Right cardiac atrium (tissue), 5 donors: ENCODE results near the gene CRIP3. TPM values are rescaled to one million over a fixed set of nuclear protein-coding genes. Genes with fewer than 3 reads are reported as not detected.

Experiments used
- ATAC-seq, 2 donors: fragments of 200-7000 bp; cut with Tn5 transposase; one replicate each; pipeline versions ENCODE4 v1.8.0 to v1.9.1; 2020; ENCODE audit warnings: moderate library complexity in 2 of 2, mild to moderate bottlenecking in 1 of 2
- DNase-seq, 3 donors: peaks; one replicate each; pipeline ENCODE4 v3.0.0-alpha.2; 2020
- H3K27ac ChIP-seq: one replicate; pipeline ENCODE4 v1.5.1; 2013; ENCODE audit warnings: mild to moderate bottlenecking, low read length, control low read depth, moderate library complexity
- H3K27me3 ChIP-seq: one replicate; pipeline ENCODE4 v1.6.1; 2013; ENCODE audit not compliant: control insufficient read depth, insufficient read depth
- H3K4me1 ChIP-seq: one replicate; pipeline ENCODE4 v1.6.1; 2013; ENCODE audit warnings: low read length; ENCODE audit not compliant: control insufficient read depth, insufficient read depth
- H3K4me3 ChIP-seq: one replicate; pipeline ENCODE4 v1.5.1; 2013; ENCODE audit warnings: low read length, control low read depth
- H3K9me3 ChIP-seq: one replicate; pipeline ENCODE4 v1.6.1; 2013; ENCODE audit warnings: low read length; ENCODE audit not compliant: control insufficient read depth
- WGBS: extraction: QIAGEN DNeasy Blood & Tissue Kit; methylation state at CpG from one replicate; pipeline ENCODE4 v1.1.7; 2013; 5-methylcytosine and 5-hydroxymethylcytosine counted together
- intact Hi-C, 4 donors: fragments of 100-400 bp; cut with DNase I; formaldehyde crosslinking; loops; one replicate each; pipeline versions ENCODE4 v1.11.0 to v1.14.0; 2022 to 2023
- polyA plus RNA-seq: library from polyadenylated mRNA; stranded (reverse); fragments of 200-250 nt; gene quantifications from one replicate; pipeline ENCODE4 v1.2.3, GENCODE V29; 2013
- total RNA-seq, 4 donors: library from RNA; stranded (reverse); fragmentation: NEBNext Ultra II Directional; extraction: Animal tissue kit (Norgen Biotek cat#: 25700); gene quantifications; one replicate each; pipeline ENCODE4 v1.2.1, GENCODE V29; 2021
- donor health status: healthy with polysubstance abuse.
- donor health status: DM: no; HTN: yes; CAD: no.
- donor health status: DM: no; HTN: no; CAD: no.
- donor health status: DM: no; HTN: yes; CAD: no; lungs with severe emphysema.
- donor health status: DM: yes; HTN: yes; CAD: no.

CRIP3 gene
- total and polyA plus RNA-seq, 5 donors: 1.5 to 3.4 (median 2.6) TPM

DNA sequence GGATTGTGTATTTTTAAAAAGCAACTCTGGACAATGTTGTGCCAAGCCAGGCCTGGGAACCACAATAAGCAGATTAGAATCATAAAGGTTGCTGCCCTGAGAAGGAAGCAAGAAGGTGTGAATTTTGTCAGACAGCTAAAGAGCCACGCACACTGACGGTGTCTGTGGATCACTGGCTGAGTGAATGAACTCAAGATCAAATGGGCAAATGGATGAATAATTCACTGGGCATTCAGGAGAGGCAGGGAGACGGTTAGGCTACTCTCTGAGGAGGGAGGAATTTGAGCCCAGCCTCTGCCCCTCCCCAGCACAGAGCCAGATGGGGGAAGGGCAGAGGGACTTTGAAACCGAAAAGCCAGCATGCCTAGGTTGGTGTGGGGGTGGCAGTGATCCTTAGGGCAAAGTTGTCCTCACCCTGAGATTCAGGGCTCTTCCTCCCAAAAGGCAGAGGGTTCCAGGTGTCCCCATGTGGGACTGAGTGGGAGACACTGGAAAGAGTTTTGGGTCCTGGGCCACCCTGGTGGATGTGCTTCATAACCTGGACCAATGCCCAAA, 30.0 kb downstream of the CRIP3 start:
- no peaks in the 10 kb centered on the region for H3K4me1 ChIP-seq
- 52% methylated on average over 4 of the region's 4 CpGs for WGBS
- H3K27me3 ChIP-seq: no peaks in the 10 kb centered on the region
- no peak overlapping the region for H3K27ac ChIP-seq
- DNase-seq: peak in 1 of 3 donors; percentile 24
- peak in 1 of 2 donors; percentile 17 for ATAC-seq
- no peak overlapping the region for H3K4me3 ChIP-seq
- H3K9me3 ChIP-seq: no peaks in the 10 kb centered on the region
- intact Hi-C loops: no loop called here

DNA sequence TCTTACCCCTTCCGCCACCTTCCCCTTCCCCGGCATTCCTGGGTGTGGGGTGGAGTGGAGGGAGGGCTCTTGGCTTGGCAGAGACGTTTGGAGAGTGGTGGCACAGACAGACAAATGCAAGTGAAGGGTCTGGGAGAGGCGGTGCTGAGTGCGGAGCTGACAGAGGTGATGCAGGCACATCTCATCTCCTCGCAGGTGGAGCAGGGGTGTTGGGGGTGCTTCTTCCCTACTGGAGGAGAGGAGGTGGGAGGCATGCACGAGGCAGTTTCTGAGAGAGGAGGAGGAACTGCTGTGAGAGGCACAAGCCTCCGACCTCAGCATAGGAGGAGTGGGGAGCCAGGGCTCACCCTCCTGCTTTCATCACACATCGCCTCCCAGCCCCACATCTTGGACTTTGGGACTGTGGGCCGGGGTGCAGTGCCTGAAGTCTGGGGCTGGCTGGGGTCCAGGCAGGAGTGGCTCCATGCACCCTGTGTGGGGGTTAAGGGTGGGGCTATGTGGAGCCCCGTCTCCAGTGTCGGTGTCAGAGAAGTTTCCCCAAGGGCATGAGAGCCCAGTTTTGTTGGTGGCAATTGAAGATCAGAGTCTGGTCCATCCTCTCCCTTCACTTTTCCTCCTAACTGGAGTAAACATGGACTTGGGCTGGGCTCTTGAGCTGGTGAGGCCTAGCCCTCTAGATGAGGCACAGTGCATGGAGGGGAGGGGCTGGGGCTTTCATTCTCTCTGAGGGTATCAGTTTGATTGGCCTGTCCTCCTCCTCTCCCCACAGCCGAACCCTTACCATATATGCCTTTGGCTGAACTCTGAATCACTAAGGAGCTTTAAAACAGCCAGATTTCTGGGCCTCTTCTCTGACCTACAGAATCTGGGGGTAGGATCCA, 30.7 kb downstream of the CRIP3 start:
- Histone ChIP-seq H3K4me3 (no peak overlapping the region), H3K27me3 (no peaks in the 10 kb centered on the region), H3K27ac (no peak overlapping the region), H3K9me3 (no peaks in the 10 kb centered on the region), H3K4me1 (no peaks in the 10 kb centered on the region)
- intact Hi-C loops: no loop called here
- DNase-seq (peak in 1 of 3 donors; percentile 30), ATAC-seq (peak in 1 of 2 donors; percentile 10)
- WGBS: 71% methylated on average over 13 of the region's 13 CpGs

DNA sequence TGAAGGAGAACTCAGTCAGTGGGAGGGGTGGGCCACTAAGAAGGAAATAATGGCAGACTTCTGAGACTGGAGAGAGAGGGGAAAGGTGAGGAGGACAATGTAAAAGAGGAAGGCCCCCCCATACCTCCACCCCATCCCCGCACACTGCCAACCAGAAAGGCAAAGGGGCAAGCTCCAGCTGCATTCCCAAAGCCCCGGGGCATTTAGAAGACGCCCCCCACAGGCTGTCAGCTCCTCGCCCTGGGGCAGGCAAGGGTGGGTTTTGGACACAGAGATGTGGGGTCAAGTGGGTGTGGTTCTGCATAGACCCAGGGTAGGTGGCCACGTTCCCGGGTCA, 31.4 kb downstream of the CRIP3 start:
- ATAC-seq (no peak), DNase-seq (no peak)
- no peaks in the 10 kb centered on the region for H3K27me3 ChIP-seq
- no peaks in the 10 kb centered on the region for H3K4me1 ChIP-seq
- H3K9me3 ChIP-seq: no peaks in the 10 kb centered on the region
- intact Hi-C loops: no loop called here
- no peak overlapping the region for H3K4me3 ChIP-seq
- WGBS: 84% methylated on average over 6 of the region's 6 CpGs
- H3K27ac ChIP-seq: no peak overlapping the region

DNA sequence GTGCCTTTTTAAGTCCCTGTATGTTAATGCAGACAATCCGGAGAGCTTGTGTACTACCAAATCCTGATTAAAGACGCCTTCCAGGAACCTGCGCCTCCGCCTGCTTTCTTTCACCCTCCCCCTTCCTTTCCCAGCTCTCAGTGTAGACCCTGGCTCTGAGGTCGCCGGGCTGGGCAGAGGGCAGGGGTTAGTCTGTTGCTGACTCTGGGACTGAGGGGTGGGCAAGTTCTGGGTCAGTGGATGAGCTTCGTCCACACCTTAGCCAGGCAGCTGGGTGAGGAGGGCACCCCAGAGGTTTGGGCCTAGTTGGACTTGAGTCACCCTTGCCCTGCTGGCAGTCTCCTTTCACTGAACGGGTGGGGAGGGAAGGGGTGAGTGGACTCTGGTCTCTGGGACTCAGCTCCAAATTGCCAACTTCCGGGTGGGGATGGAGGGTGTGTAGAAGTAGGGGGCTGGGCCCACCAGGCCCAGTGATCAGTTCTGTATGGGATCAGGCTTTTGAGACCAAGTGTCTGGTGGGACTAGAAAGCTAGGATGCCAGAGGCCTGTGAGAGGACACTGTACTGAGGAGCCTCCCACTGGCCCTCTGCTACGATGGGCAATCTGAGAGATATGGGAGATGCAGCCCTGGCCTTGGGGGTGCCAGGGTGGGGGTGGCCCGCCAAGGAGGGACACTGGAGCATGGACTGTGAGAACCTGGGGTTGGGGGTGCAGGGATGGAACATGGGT, 31.9 kb downstream of the CRIP3 start:
- DNase-seq (peak in 1 of 3 donors; percentile 19), ATAC-seq (no peak)
- H3K4me3 ChIP-seq: no peak overlapping the region
- intact Hi-C loops: no loop called here
- 78% methylated on average over 11 of the region's 11 CpGs for WGBS
- H3K27ac ChIP-seq: no peak overlapping the region
- no peaks in the 10 kb centered on the region for H3K4me1 ChIP-seq
- no peaks in the 10 kb centered on the region for H3K9me3 ChIP-seq
- no peaks in the 10 kb centered on the region for H3K27me3 ChIP-seq

DNA sequence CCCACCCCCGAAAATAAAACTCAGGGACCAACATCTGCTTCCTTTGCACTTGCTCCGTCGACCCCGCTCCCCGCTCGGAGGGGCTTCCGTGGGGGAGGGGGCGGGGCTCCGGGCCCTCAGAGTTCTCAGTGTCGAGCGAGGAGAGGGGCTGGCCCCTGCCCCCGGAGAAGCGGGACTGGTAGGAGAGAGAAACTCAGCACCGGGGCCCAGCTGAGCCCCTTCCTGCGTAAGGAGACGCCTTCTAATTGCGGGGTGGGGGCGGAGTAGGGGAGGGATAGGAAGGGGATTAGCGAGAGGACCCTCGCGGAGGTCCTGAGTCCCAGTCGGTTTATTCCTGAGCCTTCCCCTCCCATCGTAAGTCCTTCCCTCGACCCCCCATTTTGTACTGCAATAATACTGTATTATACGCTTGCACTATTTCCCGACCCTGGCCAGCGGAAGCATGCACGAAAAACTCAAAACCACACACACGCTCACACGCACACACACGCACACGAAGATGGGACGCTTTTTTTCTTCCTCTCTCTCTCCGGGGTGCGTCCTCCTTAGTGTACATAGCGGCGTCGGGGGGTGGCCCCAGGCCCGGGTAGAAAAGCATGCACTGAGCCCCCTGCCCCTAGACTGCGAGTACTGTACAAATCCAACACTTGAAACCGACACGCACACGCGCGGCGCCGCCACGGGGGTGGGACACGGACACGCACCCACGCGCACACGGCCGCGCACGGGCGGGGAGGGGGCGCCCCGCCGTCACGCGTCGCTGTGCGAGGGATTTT, 32.6 kb downstream of the CRIP3 start:
- 28% methylated on average over 64 of the region's 64 CpGs for WGBS
- DNase-seq (peak in 1 of 3 donors; percentile 50), ATAC-seq (no peak)
- H3K4me1 ChIP-seq: no peaks in the 10 kb centered on the region
- H3K4me3 ChIP-seq: peak overlapping the region; percentile 64
- no peaks in the 10 kb centered on the region for H3K9me3 ChIP-seq
- intact Hi-C loops: no loop called here
- no peak overlapping the region for H3K27ac ChIP-seq
- no peaks in the 10 kb centered on the region for H3K27me3 ChIP-seq

DNA sequence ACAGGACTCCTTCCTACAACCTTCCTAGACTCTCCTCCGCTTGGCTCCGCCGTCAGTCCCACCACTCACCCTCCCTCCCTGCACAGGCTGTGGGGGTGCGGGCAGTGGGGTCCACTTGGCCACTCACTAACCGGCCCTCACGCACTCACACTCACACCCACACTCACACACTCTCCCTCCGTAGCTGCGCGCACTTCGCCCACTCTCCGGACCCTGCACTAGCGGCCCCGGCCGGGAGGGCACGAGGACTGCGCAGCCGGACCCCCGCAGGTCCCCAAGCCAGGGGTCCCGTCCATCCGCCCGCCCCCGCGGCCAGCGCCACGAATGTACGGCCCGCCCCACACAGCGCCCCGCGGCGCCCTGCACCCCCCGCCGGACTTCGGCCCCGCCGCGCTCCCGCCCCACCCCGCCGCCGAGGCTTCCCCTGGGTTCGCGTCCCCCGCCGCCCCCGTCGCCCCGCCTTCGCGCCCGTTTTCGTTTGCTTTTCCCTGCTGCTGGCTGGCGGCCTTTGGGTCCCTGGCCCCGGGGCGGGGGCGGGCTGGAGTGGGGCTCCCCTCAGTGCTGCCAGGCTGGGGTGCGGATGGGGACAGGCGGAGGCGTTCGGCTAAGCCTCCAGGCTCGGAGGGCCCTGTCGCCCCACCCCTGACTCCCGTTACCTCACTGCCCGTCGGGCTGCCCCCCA, 33.6 kb downstream of the CRIP3 start:
- peak; percentile 18 to 24 for ATAC-seq
- DNase-seq: peak in 1 of 3 donors; percentile 67

DNA sequence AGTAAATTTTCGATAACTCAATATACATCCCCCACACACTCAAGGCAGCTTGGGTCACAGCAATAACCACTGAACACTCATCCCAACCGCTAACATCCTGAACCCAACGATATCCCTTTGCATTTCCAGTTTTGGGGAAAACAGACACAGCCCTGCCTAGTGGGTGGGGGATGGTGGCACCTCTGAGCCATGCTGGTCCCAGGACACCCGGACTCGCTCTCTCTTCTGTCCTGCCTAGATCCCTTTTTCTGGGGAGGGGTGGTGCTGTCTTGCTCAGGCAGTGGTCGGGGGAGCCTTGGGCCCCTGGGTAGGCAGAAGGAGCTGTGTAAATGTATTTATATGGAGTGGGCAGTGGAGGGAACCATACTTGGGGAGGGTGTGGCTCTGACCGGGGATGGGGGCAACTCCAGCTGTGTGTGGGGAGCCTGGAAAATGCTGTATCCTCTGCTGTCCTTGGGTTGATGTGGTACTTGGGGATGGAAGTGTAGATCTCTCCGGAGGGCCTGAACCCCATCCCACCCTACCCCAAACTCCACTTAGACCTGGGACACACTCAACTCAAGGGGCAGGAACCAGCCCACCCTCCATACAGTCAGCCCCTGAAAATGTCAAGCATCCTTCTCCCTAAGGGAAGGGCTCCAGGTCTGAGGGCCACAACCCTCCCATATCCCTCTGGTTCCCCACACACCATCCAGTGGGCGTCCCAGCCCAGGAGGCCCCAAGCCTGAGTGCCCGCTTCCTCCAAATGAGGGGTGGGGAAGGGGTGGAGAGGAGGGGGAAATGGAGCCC, 34.3 kb downstream of the CRIP3 start:
- 80% methylated on average over 10 of the region's 10 CpGs for WGBS

More for the DNA sequence above, 33.6 kb downstream of the CRIP3 start:
- H3K9me3 ChIP-seq: no peaks in the 10 kb centered on the region
- no peak overlapping the region for H3K27ac ChIP-seq
- intact Hi-C loops: no loop called here
- H3K4me1 ChIP-seq: no peaks in the 10 kb centered on the region
- peak overlapping the region; percentile 64 for H3K4me3 ChIP-seq
- 4% methylated on average over 65 of the region's 65 CpGs for WGBS
- no peaks in the 10 kb centered on the region for H3K27me3 ChIP-seq

DNA sequence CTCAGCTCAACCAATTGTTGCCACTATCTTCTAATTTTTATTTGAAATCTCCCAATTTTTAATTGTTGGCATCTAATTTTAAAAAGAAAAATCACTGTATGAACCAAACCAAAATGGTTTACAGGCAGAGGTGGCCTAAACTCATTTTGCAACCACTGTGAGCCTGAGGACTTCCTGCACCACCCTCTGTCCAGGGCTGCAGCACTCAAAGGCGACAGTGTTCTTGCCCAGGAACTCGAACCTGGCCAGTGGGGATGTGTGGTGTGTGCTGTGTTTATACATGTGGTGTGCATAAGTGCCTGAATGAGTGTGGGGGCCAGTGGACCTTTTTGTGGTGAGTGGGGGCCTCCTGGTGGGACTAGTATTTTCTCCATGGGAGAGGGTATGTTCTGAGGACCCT, 34.9 kb downstream of the CRIP3 start:
- Histone ChIP-seq H3K4me1 (peaks cover 4% of the 10 kb centered on the region), H3K4me3 (no peak overlapping the region), H3K27ac (no peak overlapping the region), H3K9me3 (no peaks in the 10 kb centered on the region), H3K27me3 (no peaks in the 10 kb centered on the region)
- intact Hi-C loops: no loop called here
- no peak for DNase-seq
- ATAC-seq: no peak
- WGBS: 69% methylated on average over 2 of the region's 2 CpGs

More for the DNA sequence above, 34.3 kb downstream of the CRIP3 start:
- ATAC-seq: no peak
- DNase-seq: peak in 1 of 3 donors; percentile 20
- Histone ChIP-seq H3K4me1 (no peaks in the 10 kb centered on the region), H3K27ac (no peak overlapping the region), H3K27me3 (no peaks in the 10 kb centered on the region), H3K4me3 (no peak overlapping the region), H3K9me3 (no peaks in the 10 kb centered on the region)
- intact Hi-C loops: no loop called here

DNA sequence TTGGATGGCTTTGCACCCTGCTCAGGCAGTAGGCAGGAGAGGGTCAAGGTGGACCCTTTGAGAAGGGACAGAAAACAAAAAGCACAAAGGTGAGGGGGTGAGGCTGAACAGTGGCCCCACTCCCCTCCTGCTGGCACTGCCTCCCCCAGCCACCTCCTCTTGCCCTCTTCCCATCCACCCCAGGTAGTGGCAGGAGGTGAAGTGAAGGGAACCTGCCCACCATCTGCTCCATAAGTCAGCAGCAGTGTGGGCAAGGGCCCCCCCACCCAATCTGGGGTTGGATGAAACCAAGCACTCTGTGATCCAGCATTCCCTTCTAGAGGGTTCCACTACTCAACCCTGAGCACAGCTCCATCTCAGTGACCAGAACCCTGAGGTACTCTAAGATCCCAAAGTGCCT, 36.7 kb downstream of the CRIP3 start:
- intact Hi-C loops: no loop called here
- DNase-seq: peak in 1 of 3 donors; percentile 8
- H3K4me1 ChIP-seq: peaks cover 13% of the 10 kb centered on the region

More for the DNA sequence above, 36.7 kb downstream of the CRIP3 start:
- ATAC-seq: no peak
- Histone ChIP-seq H3K27ac (no peak overlapping the region), H3K9me3 (no peaks in the 10 kb centered on the region), H3K4me3 (no peak overlapping the region), H3K27me3 (no peaks in the 10 kb centered on the region)
